Measurements from ENCODE around the gene ATF7IP. TPM values are rescaled to one million over a fixed set of nuclear protein-coding genes. Genes with fewer than 3 reads are reported as not detected.
A peak's percentile ranks its signal among the peaks of the same experiment; 100 is the strongest.

The ATF7IP gene
- polyA plus RNA-seq, 1 donor, result 32.0 TPM

DNA sequence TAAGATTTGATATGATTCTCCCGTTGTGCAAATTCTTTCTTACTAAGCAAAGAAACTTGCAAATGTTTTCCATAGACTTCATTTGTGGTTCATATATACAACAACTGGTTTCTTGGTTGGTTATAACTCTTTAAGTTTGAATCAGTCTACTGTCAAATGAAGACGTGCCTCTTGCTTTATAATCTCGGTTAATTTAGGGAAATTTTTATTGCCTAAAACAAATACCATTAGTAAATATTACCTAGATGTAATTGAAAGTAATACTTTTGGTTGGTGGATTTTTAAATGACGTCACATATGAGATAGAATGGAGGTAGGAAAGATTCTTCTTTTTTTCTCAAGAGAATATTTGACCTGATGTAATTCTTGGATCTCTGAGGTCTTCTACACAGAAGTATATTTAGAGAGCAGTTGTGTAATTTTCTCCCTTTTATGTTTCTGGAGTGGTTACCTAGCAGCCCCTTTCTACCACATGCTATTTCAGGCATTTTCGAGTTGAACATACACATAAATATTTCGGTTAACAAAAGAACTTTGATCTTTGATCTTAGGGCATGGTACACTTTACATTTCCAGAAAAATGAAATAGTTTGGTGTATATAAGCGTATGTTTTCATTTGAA lies 1.7 kb downstream of the ATF7IP start:
- Histone ChIP-seq H3K4me3 (ENCODE audit: low read length) (peak overlapping the region; percentile 59), H3K27me3 (ENCODE audit: control insufficient read depth, insufficient read depth, low read length) (no peaks in the 10 kb centered on the region), H3K36me3 (ENCODE audit: control insufficient read depth, insufficient read depth, low read length) (peaks cover 5% of the 10 kb centered on the region), H3K9me3 (ENCODE audit: control insufficient read depth, low read depth, low read length) (no peaks in the 10 kb centered on the region), H3K27ac (ENCODE audit: low read length) (peak overlapping the region; percentile 96), H3K4me1 (ENCODE audit: control insufficient read depth, insufficient read depth, low read length) (peaks cover 3% of the 10 kb centered on the region)
- peak; percentile 52 to 83 for DNase-seq
- 17% methylated on average over 3 of the region's 7 CpGs for WGBS (ENCODE audit: insufficient coverage, low lambda C conversion rate)

DNA sequence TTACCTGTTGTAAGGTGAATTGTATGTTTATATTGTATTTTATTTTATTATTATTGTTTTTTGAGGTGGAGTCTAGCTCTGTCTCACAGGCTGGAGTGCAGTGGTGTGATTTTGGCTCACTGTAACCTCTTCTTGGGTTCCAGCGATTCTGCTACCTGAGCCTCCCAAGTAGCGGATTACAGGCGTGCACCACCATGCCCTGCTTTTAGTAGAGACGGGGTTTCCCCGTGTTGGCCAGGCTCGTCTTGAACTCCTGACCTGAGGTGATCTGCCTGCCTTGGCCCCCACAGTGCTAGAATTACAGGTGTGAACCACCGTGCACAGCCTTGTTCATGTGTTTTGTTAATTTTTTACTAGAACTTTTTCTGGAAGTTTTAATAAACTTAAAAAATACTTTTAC lies 3.8 kb downstream of the ATF7IP start:
- H3K4me1 ChIP-seq (ENCODE audit: control insufficient read depth, insufficient read depth, low read length), result peaks cover 3% of the 10 kb centered on the region
- 80% methylated on average over 1 of the region's 7 CpGs for WGBS (ENCODE audit: insufficient coverage, low lambda C conversion rate)
- no peaks in the 10 kb centered on the region for H3K9me3 ChIP-seq (ENCODE audit: control insufficient read depth, low read depth, low read length)
- no peak overlapping the region for H3K4me3 ChIP-seq (ENCODE audit: low read length)
- no peak overlapping the region for H3K27ac ChIP-seq (ENCODE audit: low read length)
- H3K36me3 ChIP-seq (ENCODE audit: control insufficient read depth, insufficient read depth, low read length), result peaks cover 5% of the 10 kb centered on the region
- no peaks in the 10 kb centered on the region for H3K27me3 ChIP-seq (ENCODE audit: control insufficient read depth, insufficient read depth, low read length)
- no peak for DNase-seq

DNA sequence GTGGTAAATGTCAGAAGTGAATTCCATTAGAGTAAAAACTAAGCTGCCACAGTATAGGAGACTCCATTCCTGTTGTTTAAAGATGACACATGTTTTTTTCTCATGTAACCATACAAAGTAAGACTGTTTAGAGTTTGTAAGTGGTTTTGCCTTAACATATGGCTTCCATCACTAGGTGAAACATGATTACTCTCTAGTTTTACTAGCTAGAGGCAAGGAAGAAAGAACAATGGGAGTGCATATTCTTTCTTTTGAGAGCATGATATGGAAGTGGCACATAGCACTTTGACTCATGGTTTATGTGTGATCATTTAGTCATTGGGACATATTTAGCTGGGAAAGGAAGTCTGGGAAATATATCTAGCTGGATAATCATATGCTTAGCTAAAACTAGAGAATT lies 7.7 kb downstream of the ATF7IP start:
- Histone ChIP-seq H3K27me3 (ENCODE audit: control insufficient read depth, insufficient read depth, low read length) (no peaks in the 10 kb centered on the region), H3K27ac (ENCODE audit: low read length) (no peak overlapping the region), H3K36me3 (ENCODE audit: control insufficient read depth, insufficient read depth, low read length) (peaks cover 5% of the 10 kb centered on the region), H3K9me3 (ENCODE audit: control insufficient read depth, low read depth, low read length) (peaks cover 5% of the 10 kb centered on the region), H3K4me3 (ENCODE audit: low read length) (no peak overlapping the region), H3K4me1 (ENCODE audit: control insufficient read depth, insufficient read depth, low read length) (no peaks in the 10 kb centered on the region)
- DNase-seq, result peak in 1 of 2 donors; percentile 22

DNA sequence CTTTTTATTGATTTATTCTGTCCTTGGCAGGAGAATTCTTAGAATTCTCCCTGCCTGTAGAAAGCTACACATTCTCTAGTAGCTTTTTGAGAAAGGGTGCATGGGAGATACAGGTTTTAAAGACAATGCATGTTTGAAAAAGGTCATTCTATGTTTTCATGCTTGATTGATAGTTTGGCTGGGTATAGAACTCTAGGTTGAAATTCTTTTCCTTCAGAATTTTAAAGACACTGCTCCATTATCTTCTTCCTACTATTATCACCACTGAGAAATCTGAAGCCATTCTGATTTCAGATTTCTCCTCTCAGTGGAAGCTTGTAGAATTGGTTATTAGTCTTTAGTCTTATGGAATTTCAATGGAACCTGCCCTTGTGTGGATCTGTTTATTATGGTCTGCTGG lies 14.0 kb downstream of the ATF7IP start:
- Histone ChIP-seq H3K9me3 (ENCODE audit: control insufficient read depth, low read depth, low read length) (peaks cover 20% of the 10 kb centered on the region), H3K36me3 (ENCODE audit: control insufficient read depth, insufficient read depth, low read length) (peaks cover 3% of the 10 kb centered on the region), H3K4me3 (ENCODE audit: low read length) (no peak overlapping the region), H3K27me3 (ENCODE audit: control insufficient read depth, insufficient read depth, low read length) (no peaks in the 10 kb centered on the region), H3K27ac (ENCODE audit: low read length) (no peak overlapping the region), H3K4me1 (ENCODE audit: control insufficient read depth, insufficient read depth, low read length) (no peaks in the 10 kb centered on the region)
- DNase-seq, result no peak

DNA sequence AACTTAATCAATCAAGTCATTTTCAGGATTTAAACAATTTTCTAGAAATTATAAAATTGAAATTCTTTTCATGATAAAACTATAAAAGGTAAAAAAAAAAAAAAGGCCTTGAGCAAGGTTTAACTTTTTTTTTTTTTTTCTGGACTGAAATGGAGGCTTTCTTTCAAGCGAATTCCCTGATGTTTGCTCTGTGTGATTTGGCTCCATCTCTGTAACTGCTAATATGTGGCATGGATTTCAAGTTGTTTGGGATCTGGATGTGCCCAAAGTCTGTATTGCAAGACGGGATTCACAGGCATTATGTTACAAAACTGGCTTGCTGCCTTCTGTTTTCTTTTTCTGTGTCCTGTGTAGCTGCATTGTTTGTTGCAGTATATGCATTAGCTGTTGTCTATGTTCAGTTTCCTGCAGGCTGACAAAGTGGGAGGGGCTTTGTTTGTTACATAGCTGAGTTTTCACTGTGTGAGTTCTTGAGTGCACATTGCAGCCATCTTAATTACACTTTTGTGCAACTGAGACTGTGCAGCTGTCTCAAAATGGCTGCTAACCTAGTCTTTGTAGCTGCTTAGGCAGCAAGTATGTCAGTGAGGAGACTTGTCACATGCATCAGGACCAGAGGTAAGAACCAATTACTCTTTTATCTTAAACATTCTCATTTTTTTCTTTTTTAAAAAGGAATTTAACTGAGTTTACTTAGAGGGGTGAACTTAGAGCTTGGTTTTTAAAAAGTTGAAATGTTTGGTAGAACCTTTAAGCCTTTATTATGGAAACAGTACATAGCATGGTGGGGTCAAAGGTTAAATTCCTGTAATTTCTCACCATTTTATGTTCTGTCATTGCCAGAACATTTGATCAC lies 19.5 kb downstream of the ATF7IP start:
- no peaks in the 10 kb centered on the region for H3K27me3 ChIP-seq (ENCODE audit: control insufficient read depth, insufficient read depth, low read length)
- peaks cover 4% of the 10 kb centered on the region for H3K4me1 ChIP-seq (ENCODE audit: control insufficient read depth, insufficient read depth, low read length)
- DNase-seq, result peak; percentile 85 to 94
- H3K27ac ChIP-seq (ENCODE audit: low read length), result peak overlapping the region; percentile 74
- H3K9me3 ChIP-seq (ENCODE audit: control insufficient read depth, low read depth, low read length), result peaks cover under 1% of the 10 kb centered on the region
- H3K36me3 ChIP-seq (ENCODE audit: control insufficient read depth, insufficient read depth, low read length), result no peaks in the 10 kb centered on the region
- peak overlapping the region; percentile 30 for H3K4me3 ChIP-seq (ENCODE audit: low read length)
- no CpG with 5 or more reads among the region's 2 CpGs for WGBS (ENCODE audit: insufficient coverage, low lambda C conversion rate)

DNA sequence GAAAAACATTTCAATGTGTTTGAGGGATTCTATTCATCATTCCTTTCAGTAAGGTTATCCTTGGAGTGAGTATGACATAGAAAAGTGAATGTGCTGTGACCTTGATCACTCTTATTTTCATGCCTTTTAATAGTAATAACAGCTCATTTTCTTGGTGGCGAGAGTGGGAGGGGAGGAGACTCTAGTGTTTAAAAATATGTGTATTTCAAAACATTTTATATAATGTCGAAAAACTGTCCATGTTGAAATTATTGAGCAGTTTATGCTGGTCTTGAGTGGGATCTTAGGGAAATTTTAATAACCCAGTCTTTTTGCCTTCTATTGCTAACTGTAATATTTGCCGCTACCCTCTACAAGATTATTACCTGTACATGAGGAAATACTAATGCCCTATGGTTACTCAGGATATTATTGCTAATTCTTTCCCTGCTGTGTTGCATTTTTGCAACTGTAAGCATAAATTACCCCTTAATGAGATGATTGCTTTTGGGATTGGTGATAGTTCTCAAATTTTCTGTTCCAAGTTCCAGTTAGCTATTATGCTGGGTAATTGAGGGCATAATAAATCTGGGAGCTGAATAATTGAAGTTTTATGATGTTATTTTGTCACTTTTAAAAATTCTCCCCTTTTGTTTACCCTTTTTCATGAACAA lies 21.9 kb downstream of the ATF7IP start:
- no peaks in the 10 kb centered on the region for H3K36me3 ChIP-seq (ENCODE audit: control insufficient read depth, insufficient read depth, low read length)
- no peak overlapping the region for H3K4me3 ChIP-seq (ENCODE audit: low read length)
- H3K4me1 ChIP-seq (ENCODE audit: control insufficient read depth, insufficient read depth, low read length), result peaks cover 4% of the 10 kb centered on the region
- no peak for DNase-seq
- WGBS (ENCODE audit: insufficient coverage, low lambda C conversion rate), result 92% methylated on average over 2 of the region's 3 CpGs
- no peak overlapping the region for H3K27ac ChIP-seq (ENCODE audit: low read length)
- H3K9me3 ChIP-seq (ENCODE audit: control insufficient read depth, low read depth, low read length), result no peaks in the 10 kb centered on the region
- no peaks in the 10 kb centered on the region for H3K27me3 ChIP-seq (ENCODE audit: control insufficient read depth, insufficient read depth, low read length)

DNA sequence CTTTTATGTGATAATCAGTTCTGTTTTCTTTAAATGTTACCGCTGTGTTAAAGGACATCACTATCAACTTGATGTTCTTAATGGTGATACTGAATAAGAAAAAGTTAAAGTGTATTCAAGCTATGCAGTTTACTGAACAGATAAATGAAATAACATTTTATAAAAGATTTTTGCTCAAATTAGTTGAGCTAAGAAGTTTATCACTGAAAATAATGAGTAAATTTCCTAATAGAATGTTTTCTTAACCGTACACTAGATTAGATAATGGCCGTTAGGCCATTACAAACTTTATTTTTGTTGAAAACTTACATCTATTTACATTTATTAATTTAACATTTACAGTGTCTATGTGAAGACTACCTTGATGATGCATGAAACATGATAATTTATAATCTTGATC lies 25.0 kb downstream of the ATF7IP start:
- DNase-seq, result no peak
- H3K4me1 ChIP-seq (ENCODE audit: control insufficient read depth, insufficient read depth, low read length), result peaks cover 10% of the 10 kb centered on the region
- 68% methylated on average over 2 of the region's 3 CpGs for WGBS (ENCODE audit: insufficient coverage, low lambda C conversion rate)
- no peaks in the 10 kb centered on the region for H3K9me3 ChIP-seq (ENCODE audit: control insufficient read depth, low read depth, low read length)
- H3K27me3 ChIP-seq (ENCODE audit: control insufficient read depth, insufficient read depth, low read length), result no peaks in the 10 kb centered on the region
- no peak overlapping the region for H3K27ac ChIP-seq (ENCODE audit: low read length)
- no peak overlapping the region for H3K4me3 ChIP-seq (ENCODE audit: low read length)
- no peaks in the 10 kb centered on the region for H3K36me3 ChIP-seq (ENCODE audit: control insufficient read depth, insufficient read depth, low read length)

DNA sequence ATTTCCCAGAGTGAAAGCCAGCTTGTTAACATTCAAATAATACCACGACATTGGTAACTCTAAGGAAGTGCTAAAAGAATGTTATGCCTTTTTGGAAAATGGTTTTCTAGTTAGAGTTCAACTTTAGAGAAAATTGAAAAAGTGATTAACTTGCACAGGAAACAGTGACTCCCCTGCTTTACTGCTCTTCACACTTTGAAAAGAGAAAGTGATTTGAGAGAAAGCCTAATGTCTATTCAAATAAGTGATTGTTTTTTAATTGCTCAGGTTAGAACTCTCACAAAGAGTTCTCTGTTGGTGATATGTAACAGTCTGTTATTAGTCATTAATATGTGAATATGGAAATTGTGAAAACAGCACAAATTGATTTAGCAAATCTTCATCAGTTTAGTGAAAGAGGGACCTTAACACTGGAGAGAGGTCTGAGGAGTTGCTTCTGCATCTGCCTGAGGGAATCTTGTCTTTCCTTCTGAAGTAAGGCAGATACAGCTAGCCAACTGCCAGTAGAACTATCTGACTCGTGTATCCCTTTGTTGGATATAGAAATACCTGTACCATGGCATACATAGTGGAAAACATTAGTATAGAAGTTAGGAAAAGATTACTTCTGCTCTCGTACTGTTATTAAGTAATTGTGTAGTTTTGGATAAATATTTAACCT lies 25.5 kb downstream of the ATF7IP start:
- 75% methylated on average over 1 of the region's 3 CpGs for WGBS (ENCODE audit: insufficient coverage, low lambda C conversion rate)
- H3K4me3 ChIP-seq (ENCODE audit: low read length), result no peak overlapping the region
- no peak overlapping the region for H3K27ac ChIP-seq (ENCODE audit: low read length)
- no peaks in the 10 kb centered on the region for H3K9me3 ChIP-seq (ENCODE audit: control insufficient read depth, low read depth, low read length)
- no peaks in the 10 kb centered on the region for H3K27me3 ChIP-seq (ENCODE audit: control insufficient read depth, insufficient read depth, low read length)
- DNase-seq, result no peak
- no peaks in the 10 kb centered on the region for H3K36me3 ChIP-seq (ENCODE audit: control insufficient read depth, insufficient read depth, low read length)
- H3K4me1 ChIP-seq (ENCODE audit: control insufficient read depth, insufficient read depth, low read length), result peaks cover 6% of the 10 kb centered on the region

DNA sequence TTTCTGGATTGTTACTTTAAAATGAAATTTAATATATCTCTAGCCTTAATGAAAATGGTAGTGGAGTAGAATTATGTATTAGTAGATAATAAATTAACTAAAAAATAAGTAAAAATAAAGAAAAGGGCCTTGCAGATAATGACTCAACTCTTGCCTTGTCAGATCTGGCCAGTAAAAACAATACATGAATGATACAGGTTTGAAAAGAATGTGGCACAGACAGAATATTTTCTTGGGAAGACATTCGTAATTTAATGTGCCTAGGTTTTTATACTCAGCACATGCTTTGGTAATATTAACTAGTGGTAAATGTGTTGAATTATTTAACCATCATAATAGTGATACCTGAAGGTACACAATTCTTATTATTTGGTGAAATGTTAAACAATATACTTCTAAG lies 28.3 kb downstream of the ATF7IP start:
- DNase-seq, result no peak
- H3K4me1 ChIP-seq (ENCODE audit: control insufficient read depth, insufficient read depth, low read length), result peaks cover 6% of the 10 kb centered on the region
- 80% methylated on average over 1 of the region's 1 CpG for WGBS (ENCODE audit: insufficient coverage, low lambda C conversion rate)
- no peaks in the 10 kb centered on the region for H3K9me3 ChIP-seq (ENCODE audit: control insufficient read depth, low read depth, low read length)
- H3K27ac ChIP-seq (ENCODE audit: low read length), result peak overlapping the region; percentile 69
- no peak overlapping the region for H3K4me3 ChIP-seq (ENCODE audit: low read length)
- no peaks in the 10 kb centered on the region for H3K36me3 ChIP-seq (ENCODE audit: control insufficient read depth, insufficient read depth, low read length)
- H3K27me3 ChIP-seq (ENCODE audit: control insufficient read depth, insufficient read depth, low read length), result no peaks in the 10 kb centered on the region

DNA sequence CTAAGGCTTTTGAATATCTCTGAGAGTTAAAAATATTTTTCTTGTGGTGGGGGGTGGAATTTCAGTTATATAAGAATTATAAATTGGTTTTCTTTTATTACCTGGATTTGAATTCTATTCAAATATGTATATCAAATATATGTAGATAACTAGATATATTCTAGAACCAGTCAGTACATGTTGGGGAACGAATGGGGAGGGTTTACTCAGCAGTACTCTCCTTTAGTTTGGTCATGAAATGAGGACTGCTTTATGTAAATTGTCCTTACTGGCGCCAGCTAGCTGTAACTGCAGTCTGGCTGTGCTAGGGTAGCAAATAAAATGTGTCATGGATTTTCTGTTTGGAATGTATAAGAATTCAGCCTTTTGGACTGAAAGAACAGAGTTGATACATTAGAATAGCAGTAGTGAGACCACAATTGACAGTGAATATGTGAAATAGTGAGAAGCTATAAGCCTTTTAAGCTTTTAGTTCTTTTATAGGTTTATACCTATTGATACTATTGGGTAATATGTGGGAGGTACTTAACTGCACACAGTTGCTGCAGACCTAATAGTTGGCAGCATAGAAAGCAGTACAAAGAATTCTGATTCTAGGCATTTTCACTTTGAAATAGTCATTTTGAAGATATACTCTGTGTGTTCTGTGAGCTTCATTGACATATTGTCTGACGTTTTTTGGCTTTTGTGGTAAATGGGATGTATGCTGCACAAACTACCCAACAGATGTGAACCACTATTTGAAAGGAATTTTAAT lies 29.0 kb downstream of the ATF7IP start:
- peak overlapping the region; percentile 5 for H3K4me3 ChIP-seq (ENCODE audit: low read length)
- H3K4me1 ChIP-seq (ENCODE audit: control insufficient read depth, insufficient read depth, low read length), result peaks cover 6% of the 10 kb centered on the region
- no peaks in the 10 kb centered on the region for H3K9me3 ChIP-seq (ENCODE audit: control insufficient read depth, low read depth, low read length)
- H3K36me3 ChIP-seq (ENCODE audit: control insufficient read depth, insufficient read depth, low read length), result no peaks in the 10 kb centered on the region
- H3K27me3 ChIP-seq (ENCODE audit: control insufficient read depth, insufficient read depth, low read length), result no peaks in the 10 kb centered on the region
- no CpG with 5 or more reads among the region's 3 CpGs for WGBS (ENCODE audit: insufficient coverage, low lambda C conversion rate)
- peak; percentile 68 to 87 for DNase-seq
- peak overlapping the region; percentile 69 for H3K27ac ChIP-seq (ENCODE audit: low read length)
